K562 (cell line): Measurements from ENCODE around the gene RRAD. TPM values are rescaled to one million over a fixed set of nuclear protein-coding genes. Genes with fewer than 3 reads are reported as not detected.

ENCODE experiments used
- BACH1 ChIP-seq: fragments of 200-800 bp; sonication (Bioruptor generic); IDR thresholded peaks from 2 replicates; pipeline ENCODE4 v1.6.1; 2016; ENCODE audit warnings: missing genetic modification characterization, missing compliant biosample characterization
- USF2 ChIP-seq: sonication (generic); formaldehyde crosslinking; IDR thresholded peaks from 2 replicates; pipeline ENCODE4 v1.5.0; 2020; ENCODE audit warnings: missing genetic modification reagents
- ZBED1 ChIP-seq: IDR thresholded peaks from 2 replicates; pipeline ENCODE4 v1.6.1; 2014
- ZBTB40 ChIP-seq, 2 experiments: fragments of 450-650 bp in 1 of 2; sonication (generic) in 1 of 2; formaldehyde crosslinking in 1 of 2; IDR thresholded peaks; 2 replicates each; pipeline versions ENCODE4 v1.7.1 to v1.9.0; 2016 to 2022; ENCODE audit warnings: inconsistent platforms in 1 of 2, mild to moderate bottlenecking in 1 of 2, missing genetic modification reagents in 1 of 2
- polyA plus RNA-seq, 8 experiments: library from polyadenylated mRNA; depleted of rRNA in 4 of 8; stranded (reverse) in 5 of 8; unstranded in 3 of 8; fragments of >200 nt; fragmentation: Nextera tagmentation in 2 of 8; fragmentation: Illumina TruSeq in 1 of 8; extraction: Ambion mirVana in 2 of 8; extraction: Trizol in 1 of 8; gene quantifications; 2 replicates each; pipeline versions ENCODE4 v1.2.1 to v1.2.3, GENCODE V29; 2011 to 2014; ENCODE audit warnings: inconsistent platforms in 1 of 8, missing spikeins in 1 of 8
- total RNA-seq, 7 experiments: library from RNA; depleted of rRNA in 6 of 7; stranded (reverse); fragments of >200 nt in 6 of 7; fragmentation: Illumina TruSeq in 2 of 7; extraction: Trizol in 2 of 7; gene quantifications; 2 replicates each; pipeline versions ENCODE4 v1.2.1 to v1.2.3, GENCODE V29; 2011 to 2021; ENCODE audit warnings: low replicate concordance in 1 of 7
- TF ChIP-seq, protein P1 (sequence below): fragments of 250-450 bp; sonication (Bioruptor Pico); IDR thresholded peaks from 2 replicates; pipeline ENCODE4 v1.5.0; 2021; ENCODE audit warnings: mild to moderate bottlenecking, borderline replicate concordance
- TF ChIP-seq, protein P2 (sequence below), 2 experiments: fragments of 200-800 bp in 1 of 2; sonication (Bioruptor generic) in 1 of 2; sonication (generic) in 1 of 2; formaldehyde crosslinking in 1 of 2; IDR thresholded peaks in 1 of 2; conservative IDR thresholded peaks in 1 of 2; 2 replicates each; pipeline versions ENCODE4 v1.5.0 to v1.6.1; 2016 to 2020; ENCODE audit warnings: missing compliant biosample characterization in 1 of 2, missing genetic modification characterization in 1 of 2, missing genetic modification reagents in 1 of 2
- TF ChIP-seq, protein P3 (sequence below): fragments of 450-650 bp; formaldehyde crosslinking; IDR thresholded peaks from 2 replicates; pipeline ENCODE4 v1.4.0; 2020; ENCODE audit warnings: mild to moderate bottlenecking, moderate library complexity

RRAD gene
- total and polyA plus RNA-seq, 9 of the 15 experiments (the other 6 are each of a cell fraction or from before 2014, with no cell fraction given): 0.09 to 0.20 (median 0.13) TPM; not detected in 5

- TF ChIP-seq ZBTB40 (IDR thresholded peaks at IDR 0.05) (no peak), ZBTB40 (CRISPR knock-in tag; IDR thresholded peaks at IDR 0.05) (no peak), USF2 (peak; percentile 73), ZBED1 (no peak; the same call in 1 of the 2 replicates), BACH1 (tag) (no peak)
- TF ChIP-seq, protein P1, sequence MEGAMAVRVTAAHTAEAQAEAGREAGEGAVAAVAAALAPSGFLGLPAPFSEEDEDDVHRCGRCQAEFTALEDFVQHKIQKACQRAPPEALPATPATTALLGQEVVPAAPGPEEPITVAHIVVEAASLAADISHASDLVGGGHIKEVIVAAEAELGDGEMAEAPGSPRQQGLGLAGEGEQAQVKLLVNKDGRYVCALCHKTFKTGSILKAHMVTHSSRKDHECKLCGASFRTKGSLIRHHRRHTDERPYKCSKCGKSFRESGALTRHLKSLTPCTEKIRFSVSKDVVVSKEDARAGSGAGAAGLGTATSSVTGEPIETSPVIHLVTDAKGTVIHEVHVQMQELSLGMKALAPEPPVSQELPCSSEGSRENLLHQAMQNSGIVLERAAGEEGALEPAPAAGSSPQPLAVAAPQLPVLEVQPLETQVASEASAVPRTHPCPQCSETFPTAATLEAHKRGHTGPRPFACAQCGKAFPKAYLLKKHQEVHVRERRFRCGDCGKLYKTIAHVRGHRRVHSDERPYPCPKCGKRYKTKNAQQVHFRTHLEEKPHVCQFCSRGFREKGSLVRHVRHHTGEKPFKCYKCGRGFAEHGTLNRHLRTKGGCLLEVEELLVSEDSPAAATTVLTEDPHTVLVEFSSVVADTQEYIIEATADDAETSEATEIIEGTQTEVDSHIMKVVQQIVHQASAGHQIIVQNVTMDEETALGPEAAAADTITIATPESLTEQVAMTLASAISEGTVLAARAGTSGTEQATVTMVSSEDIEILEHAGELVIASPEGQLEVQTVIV: no peak
- TF ChIP-seq, protein P2, sequence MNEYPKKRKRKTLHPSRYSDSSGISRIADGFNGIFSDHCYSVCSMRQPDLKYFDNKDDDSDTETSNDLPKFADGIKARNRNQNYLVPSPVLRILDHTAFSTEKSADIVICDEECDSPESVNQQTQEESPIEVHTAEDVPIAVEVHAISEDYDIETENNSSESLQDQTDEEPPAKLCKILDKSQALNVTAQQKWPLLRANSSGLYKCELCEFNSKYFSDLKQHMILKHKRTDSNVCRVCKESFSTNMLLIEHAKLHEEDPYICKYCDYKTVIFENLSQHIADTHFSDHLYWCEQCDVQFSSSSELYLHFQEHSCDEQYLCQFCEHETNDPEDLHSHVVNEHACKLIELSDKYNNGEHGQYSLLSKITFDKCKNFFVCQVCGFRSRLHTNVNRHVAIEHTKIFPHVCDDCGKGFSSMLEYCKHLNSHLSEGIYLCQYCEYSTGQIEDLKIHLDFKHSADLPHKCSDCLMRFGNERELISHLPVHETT (CRISPR knock-in tag; conservative IDR thresholded peaks at IDR 0.05 in 1 of 2, IDR thresholded peaks at IDR 0.05 in 1 of 2): 0 out of 4 replicates have a peak, but pooled peaks of 1 of the 2 experiments have one; percentile 36
- TF ChIP-seq, protein P3, sequence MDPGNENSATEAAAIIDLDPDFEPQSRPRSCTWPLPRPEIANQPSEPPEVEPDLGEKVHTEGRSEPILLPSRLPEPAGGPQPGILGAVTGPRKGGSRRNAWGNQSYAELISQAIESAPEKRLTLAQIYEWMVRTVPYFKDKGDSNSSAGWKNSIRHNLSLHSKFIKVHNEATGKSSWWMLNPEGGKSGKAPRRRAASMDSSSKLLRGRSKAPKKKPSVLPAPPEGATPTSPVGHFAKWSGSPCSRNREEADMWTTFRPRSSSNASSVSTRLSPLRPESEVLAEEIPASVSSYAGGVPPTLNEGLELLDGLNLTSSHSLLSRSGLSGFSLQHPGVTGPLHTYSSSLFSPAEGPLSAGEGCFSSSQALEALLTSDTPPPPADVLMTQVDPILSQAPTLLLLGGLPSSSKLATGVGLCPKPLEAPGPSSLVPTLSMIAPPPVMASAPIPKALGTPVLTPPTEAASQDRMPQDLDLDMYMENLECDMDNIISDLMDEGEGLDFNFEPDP (CRISPR knock-in tag): no peak
Observed at GRCh38 chr16:66880288-66881013, 44.9 kb downstream of the RRAD start, which contains the start of gene PDP2 (continued).
